ENCODE results near the gene TTC3.

The TTC3 gene

GRCh38 chr21:37245151-37245550 lies 172.1 kb downstream of the TTC3 start:
- TF ChIP-seq ZFX (IDR thresholded peaks at IDR 0.05) (no peak), CTCF (conservative IDR thresholded peaks at IDR 0.05) (no peak)
- H3K27ac ChIP-seq = no peak overlapping the region

- H3K27ac ChIP-seq = no peak overlapping the region
- TF ChIP-seq CTCF (conservative IDR thresholded peaks at IDR 0.05) = no peak
- no peak for TF ChIP-seq ZFX (IDR thresholded peaks at IDR 0.05)
These were observed 175.2 kb downstream of the TTC3 start for GRCh38 chr21:37248298-37248697.

DNA sequence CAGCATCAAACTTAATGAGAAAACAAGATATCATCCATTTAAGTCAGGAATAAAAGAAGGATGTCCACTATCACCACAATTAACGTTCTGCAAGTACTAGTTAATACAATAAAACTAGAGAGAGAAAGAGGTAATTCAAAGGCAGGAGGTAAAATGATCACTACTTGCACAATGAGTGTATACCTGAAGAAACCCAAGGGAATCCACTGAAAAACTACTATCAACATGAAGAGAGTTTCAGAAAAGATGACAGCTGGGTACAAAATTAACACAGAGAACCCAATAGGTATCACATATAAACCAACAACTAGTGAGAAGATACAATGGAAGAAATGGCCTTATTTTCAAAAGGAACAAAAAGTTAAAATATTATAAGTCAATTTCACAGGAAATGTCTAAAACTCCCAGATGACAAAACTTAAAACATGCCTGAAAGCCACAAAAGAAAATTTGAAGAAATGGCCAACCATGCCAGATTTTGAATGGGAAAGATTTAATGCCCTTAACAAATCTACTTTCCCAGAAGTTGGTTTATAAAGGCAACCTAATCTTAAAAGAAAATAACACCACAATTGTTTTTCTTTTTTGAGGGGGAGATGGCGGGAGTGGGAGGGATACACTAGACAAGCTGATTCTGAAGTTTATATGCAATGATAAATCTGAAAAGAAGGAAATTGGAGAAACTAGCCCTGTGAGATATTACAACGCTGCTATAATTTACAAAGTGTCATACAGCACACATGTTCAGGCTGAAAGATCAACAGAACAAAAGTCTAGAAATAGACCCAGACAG lies 176.3 kb downstream of the TTC3 start:
- TF ChIP-seq CTCF (conservative IDR thresholded peaks at IDR 0.05) (no peak), ZFX (IDR thresholded peaks at IDR 0.05) (no peak)

DNA sequence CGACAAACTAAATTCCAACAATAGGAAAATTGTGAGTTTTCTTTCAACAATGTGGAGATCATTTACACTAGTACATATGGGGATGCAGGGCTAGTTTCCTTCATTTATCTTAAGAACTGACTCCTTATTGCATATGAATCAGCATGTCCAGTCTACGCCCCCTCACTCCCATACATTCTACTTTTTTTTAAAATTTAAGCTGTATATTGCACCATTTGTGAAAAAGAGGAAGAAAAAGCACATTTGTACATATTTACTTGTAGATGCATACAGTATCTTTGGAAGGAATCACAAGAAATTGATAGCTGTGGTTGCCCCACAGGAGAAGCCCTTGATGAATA lies 178.2 kb downstream of the TTC3 start:
- no peak overlapping the region for H3K27ac ChIP-seq
- TF ChIP-seq CTCF (conservative IDR thresholded peaks at IDR 0.05) = no peak
- TF ChIP-seq ZFX (IDR thresholded peaks at IDR 0.05) = no peak

More for the DNA sequence above, 176.3 kb downstream of the TTC3 start:
- H3K27ac ChIP-seq = no peak overlapping the region

Measured in C4-2B (cell line).